Upper lobe of left lung (tissue), 4 donors: Measurements from ENCODE around the gene SYNPO2.

ENCODE experiments used
- POLR2A ChIP-seq, 4 donors: fragments of 450-650 bp; IDR thresholded peaks; one replicate each; pipeline ENCODE4 v1.5.1; 2016 to 2017; ENCODE audit warnings: antibody characterized with exemption in 4 of 4, mild to moderate bottlenecking in 2 of 4
- TF ChIP-seq, protein P1 (sequence below), 6 experiments: fragments of 450-650 bp in 4 of 6; fragments of 200-600 bp in 2 of 6; sonication (generic) in 2 of 6; IDR thresholded peaks; one replicate each; pipeline ENCODE4 v1.5.1; 2016 to 2019; ENCODE audit warnings: antibody characterized with exemption in 6 of 6

DNA sequence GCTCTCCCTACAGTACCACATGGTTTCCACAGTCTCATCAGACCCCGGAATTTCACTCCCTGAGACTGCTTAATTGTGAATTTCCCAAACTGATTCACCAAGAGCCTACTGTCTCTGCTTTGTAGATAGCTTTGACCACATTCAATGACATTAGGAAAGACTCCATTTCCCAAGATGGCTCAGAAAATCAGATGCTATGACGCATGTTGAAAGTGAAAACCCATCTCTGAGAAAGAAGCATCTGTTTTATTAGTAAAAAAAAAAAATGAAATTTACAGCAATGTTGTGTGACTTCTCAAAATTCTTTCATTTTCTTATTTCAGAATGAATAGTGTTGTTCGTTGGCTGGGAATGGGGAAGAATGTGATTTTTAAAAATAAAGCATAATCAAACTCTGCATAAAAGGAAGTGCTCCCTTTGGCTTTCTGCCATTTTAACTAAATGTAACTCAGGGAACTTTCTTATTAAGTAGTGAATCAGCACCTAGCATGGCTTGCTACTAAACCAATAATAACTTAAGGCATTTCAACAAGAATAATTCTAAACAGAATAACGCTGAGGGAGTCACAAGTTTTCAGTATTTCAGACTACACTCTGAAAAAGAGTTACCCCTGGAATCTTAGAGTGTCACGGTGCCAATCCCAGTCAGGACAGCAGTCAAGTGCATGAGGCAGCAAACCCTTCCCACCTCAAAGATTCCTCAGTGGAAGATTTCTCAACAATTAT lies 149.6 kb downstream of the SYNPO2 start:
- TF ChIP-seq, protein P1, sequence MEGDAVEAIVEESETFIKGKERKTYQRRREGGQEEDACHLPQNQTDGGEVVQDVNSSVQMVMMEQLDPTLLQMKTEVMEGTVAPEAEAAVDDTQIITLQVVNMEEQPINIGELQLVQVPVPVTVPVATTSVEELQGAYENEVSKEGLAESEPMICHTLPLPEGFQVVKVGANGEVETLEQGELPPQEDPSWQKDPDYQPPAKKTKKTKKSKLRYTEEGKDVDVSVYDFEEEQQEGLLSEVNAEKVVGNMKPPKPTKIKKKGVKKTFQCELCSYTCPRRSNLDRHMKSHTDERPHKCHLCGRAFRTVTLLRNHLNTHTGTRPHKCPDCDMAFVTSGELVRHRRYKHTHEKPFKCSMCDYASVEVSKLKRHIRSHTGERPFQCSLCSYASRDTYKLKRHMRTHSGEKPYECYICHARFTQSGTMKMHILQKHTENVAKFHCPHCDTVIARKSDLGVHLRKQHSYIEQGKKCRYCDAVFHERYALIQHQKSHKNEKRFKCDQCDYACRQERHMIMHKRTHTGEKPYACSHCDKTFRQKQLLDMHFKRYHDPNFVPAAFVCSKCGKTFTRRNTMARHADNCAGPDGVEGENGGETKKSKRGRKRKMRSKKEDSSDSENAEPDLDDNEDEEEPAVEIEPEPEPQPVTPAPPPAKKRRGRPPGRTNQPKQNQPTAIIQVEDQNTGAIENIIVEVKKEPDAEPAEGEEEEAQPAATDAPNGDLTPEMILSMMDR (IDR thresholded peaks at IDR 0.05) = no peak
- TF ChIP-seq POLR2A (IDR thresholded peaks at IDR 0.05) = no peak
